ENCODE data around the gene PKNOX2.
"Not testable (repeated sequence)": the region's sequence is repeated elsewhere in the genome, so short reads cannot be mapped to it uniquely, and the experiment has no call there.

Gene PKNOX2

DNA sequence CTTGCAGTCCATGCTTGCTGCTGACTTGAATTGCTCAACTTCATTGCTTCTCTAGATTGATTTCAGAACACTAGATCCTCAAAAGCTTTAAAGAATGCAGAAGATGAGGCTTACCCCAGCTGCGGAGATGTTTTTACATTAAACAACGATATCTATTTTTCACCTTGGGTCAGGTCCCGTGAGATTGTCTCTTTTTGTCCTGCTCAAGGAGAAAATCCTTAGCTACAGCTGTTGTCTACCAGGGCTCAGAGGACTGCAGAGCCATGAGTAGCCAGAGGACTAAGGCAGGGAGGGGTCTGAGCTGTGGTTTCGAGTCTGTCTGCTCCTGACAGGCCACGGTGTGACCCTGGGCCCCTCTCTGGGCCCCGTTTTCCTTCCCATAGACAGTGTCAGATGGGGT lies 51.4 kb downstream of the PKNOX2 start:
- no peak overlapping the region for H3K4me3 Mint-ChIP-seq
- DNase-seq, result no peak
- no peak overlapping the region for H3K27ac Mint-ChIP-seq
- CTCF ChIA-PET, result interaction anchor here (0.6 kb wide), 1 partner anchor 271 kb away, joined by 3 read pairs; no protein-coding TSS in a partner anchor
- H3K4me1 Mint-ChIP-seq, result no peaks in the 10 kb centered on the region
- no peaks in the 10 kb centered on the region for H3K9me3 Mint-ChIP-seq
- peaks cover 43% of the 10 kb centered on the region for H3K27me3 Mint-ChIP-seq
- H3K36me3 Mint-ChIP-seq, result no peaks in the 10 kb centered on the region

DNA sequence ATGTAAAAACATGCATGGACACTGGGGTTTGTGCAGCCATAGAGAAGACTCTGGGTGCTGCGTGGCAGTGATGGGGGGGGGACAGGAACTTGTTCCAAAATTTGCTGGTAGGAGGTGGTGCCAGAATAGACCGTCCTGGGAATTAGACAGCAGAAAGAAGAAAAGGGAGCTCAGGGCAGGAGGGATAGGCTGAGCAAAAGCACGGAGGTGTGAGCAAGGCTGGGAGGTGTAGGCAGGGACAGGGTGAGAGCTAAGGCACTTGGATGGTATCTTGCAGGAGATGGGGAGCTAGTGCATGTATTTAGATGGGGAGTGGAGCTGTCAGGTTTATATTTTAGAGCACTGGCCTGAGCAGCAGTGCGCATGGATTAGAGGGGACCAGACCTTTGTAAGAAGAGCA lies 53.8 kb downstream of the PKNOX2 start:
- Mint-ChIP-seq H3K9me3 (no peaks in the 10 kb centered on the region), H3K4me1 (no peaks in the 10 kb centered on the region), H3K36me3 (no peaks in the 10 kb centered on the region), H3K27me3 (peaks cover 29% of the 10 kb centered on the region), H3K27ac (no peak overlapping the region), H3K4me3 (no peak overlapping the region)
- no peak for DNase-seq
- CTCF ChIA-PET, result no interaction called here

DNA sequence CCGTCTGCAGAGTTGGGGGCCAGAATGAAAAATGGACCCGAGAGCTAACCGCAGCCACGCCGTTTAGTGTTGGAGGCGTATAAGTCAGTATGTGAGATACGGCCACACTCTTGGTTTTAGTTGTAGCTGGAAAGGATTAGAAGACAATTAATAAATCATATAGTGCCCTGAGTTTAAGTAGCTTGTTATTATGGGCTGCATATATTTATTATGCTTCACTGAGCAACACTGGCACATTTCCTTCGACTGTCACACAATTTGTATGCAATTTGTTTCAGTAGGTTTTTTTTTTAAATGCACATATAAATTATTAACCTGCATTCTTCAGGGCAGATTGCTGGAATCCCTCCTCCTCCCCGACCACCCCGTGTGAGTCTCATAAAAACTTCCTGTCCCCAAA lies 56.9 kb downstream of the PKNOX2 start:
- Mint-ChIP-seq H3K36me3 (no peaks in the 10 kb centered on the region), H3K9me3 (no peaks in the 10 kb centered on the region), H3K4me3 (no peak overlapping the region), H3K27ac (no peak overlapping the region), H3K4me1 (no peaks in the 10 kb centered on the region), H3K27me3 (peaks cover 25% of the 10 kb centered on the region)
- CTCF ChIA-PET, result no interaction called here
- DNase-seq, result no peak

DNA sequence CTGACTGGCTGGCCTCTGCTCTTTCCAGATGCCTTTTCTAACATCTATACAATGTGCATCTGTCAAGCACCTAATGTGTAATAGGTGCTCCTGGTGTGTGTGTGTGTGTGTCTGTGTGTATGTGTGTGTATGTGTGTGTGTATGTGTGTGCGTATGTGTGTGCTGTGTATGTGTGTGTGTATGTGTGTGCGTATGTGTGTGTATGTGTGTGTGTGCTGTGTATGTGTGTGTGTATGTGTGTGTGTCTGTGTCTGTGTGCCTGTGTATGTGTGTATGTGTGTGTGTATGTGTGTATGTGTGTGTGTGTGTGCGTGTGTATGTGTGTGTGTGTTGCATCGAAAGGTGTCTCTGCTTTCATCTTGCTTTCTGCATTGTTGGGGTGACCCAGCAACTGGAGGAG lies 57.9 kb downstream of the PKNOX2 start:
- Mint-ChIP-seq H3K27me3 (peaks cover 17% of the 10 kb centered on the region), H3K36me3 (no peaks in the 10 kb centered on the region), H3K4me1 (no peaks in the 10 kb centered on the region), H3K4me3 (no peak overlapping the region), H3K9me3 (no peaks in the 10 kb centered on the region), H3K27ac (no peak overlapping the region)
- DNase-seq, result no peak
- CTCF ChIA-PET, result no interaction called here

DNA sequence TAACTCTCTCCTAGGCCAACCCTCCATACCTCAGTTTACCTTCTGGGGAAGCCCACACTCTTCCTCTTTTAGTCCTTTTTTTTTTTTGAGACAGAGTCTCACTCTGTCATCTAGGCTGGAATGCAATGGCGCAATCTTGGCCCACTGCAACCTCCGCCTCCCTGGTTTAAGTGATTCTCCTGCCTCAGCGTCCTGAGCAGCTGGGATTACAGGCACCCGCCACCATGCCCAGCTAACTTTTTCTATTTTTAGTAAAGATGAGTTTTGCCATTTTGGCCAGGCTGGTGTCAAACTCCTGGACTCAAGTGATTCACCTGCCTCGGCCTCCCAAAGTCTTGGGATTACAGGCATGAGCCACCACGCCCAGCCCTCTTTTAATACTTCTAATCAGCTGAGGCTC lies 58.6 kb downstream of the PKNOX2 start:
- DNase-seq, H3K4me3 Mint-ChIP-seq, CTCF ChIA-PET, H3K9me3 Mint-ChIP-seq, H3K27ac Mint-ChIP-seq, H3K36me3 Mint-ChIP-seq, H3K4me1 Mint-ChIP-seq: not testable (repeated sequence)
- peaks cover 13% of the 10 kb centered on the region for H3K27me3 Mint-ChIP-seq

DNA sequence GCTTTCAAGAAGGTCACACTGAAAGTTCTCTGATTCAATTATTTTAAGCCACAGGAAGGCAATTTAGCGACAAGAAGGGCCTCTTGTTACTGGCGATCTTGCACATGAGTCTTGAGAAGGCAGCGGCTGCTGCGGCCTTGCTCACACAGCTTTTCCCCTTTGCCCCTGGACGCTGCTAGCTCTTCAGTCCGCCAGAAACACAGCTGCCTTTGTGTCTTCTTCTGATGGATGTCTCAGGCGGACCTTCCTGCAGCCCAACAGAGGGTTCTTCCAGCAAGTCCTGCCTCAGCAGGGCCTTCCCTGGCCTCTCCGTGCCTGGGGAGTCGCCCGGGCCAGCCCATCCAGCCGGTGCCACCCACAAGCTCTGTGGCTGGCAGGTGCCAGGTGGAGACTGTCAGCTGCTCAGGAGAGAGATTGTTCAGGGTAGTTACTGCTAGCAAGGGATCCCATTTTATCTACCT lies 59.4 kb downstream of the PKNOX2 start:
- Mint-ChIP-seq H3K27ac (no peak overlapping the region), H3K4me3 (no peak overlapping the region), H3K4me1 (no peaks in the 10 kb centered on the region), H3K36me3 (no peaks in the 10 kb centered on the region), H3K27me3 (peaks cover 10% of the 10 kb centered on the region), H3K9me3 (no peaks in the 10 kb centered on the region)
- no peak for DNase-seq
- CTCF ChIA-PET, result interaction anchor here (1.1 kb wide), 1 partner anchor 121 kb away, joined by 3 read pairs; no protein-coding TSS in a partner anchor

DNA sequence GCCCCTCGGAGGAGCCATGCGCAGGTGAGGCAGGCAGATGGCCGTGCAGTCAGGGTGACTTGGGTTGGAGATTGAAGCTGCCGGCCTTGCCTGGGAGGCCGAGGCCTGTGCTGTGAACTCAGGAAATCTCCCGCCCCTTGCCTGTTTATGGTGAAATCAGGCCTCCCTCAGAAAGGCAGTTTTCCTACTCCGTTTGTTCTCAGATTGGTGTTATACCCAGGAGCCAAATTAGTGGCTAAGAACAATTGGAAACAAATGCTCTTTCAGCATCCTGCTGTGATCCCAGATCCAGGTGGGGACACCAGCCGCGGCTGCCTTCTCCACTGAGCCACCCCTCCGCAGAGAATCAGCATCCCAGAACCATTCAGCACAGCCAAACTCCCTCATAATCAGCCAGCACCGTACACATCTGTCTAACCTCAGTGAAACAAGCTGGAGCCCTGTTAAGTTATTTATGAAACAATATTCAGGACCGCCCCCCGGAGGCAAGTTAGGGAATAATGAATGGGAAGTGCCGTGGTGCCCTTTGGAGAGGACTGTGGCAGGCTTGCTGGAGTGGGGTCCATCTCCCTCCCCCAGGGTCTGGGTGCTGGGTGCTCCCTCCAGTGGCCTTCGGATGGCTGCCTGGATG lies 60.0 kb downstream of the PKNOX2 start:
- Mint-ChIP-seq H3K36me3 (no peaks in the 10 kb centered on the region), H3K27ac (no peak overlapping the region), H3K4me3 (no peak overlapping the region), H3K9me3 (no peaks in the 10 kb centered on the region), H3K4me1 (no peaks in the 10 kb centered on the region), H3K27me3 (peaks cover 10% of the 10 kb centered on the region)
- CTCF ChIA-PET, result interaction anchor here (1.1 kb wide), 1 partner anchor 120 kb away, joined by 3 read pairs; no protein-coding TSS in a partner anchor
- no peak for DNase-seq

DNA sequence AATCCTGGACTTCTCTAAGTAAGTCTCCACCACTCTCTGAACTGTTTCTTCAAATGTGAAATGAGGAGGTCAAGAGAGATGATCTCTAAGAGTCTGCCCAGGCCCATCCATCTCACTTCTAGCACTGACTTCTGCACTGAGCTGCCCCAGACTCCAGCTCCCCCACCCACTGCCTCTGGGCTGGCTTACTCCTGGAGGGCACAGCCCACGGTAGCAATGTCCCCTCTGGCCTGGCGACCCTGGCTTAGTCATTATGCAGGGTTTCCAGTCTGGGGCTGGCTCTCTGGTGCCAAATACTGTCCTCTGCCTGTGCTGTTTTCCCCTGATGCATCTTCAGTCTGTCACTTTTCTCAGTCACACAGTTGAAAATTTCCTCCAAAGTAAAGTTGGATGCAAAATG lies 60.9 kb downstream of the PKNOX2 start:
- no peak overlapping the region for H3K4me3 Mint-ChIP-seq
- no peak overlapping the region for H3K27ac Mint-ChIP-seq
- no peaks in the 10 kb centered on the region for H3K4me1 Mint-ChIP-seq
- CTCF ChIA-PET, result interaction anchor here (0.7 kb wide), 1 partner anchor 84 kb away, joined by 3 read pairs; no protein-coding TSS in a partner anchor
- H3K36me3 Mint-ChIP-seq, result no peaks in the 10 kb centered on the region
- H3K27me3 Mint-ChIP-seq, result peaks cover 10% of the 10 kb centered on the region
- no peak for DNase-seq
- no peaks in the 10 kb centered on the region for H3K9me3 Mint-ChIP-seq

DNA sequence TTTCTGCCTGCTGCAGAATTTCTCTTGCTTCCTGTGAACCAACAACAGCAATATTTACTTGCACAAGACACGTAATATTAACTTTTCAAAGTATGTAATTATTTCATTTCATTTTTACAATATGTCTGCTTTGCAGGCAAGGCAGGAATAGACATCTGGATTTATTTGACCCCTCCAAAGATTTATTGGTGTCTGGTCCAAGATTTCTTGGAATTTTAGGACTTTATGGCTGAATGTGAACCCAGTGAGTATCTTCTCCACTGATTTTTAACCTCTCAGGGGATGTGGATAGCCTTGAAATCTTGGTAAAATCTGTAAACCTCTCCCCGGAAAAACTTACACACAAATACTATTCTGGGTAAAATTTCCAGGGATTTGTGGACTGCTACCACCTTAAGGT lies 61.5 kb downstream of the PKNOX2 start:
- Mint-ChIP-seq H3K4me1 (no peaks in the 10 kb centered on the region), H3K9me3 (no peaks in the 10 kb centered on the region), H3K36me3 (no peaks in the 10 kb centered on the region), H3K4me3 (no peak overlapping the region), H3K27ac (no peak overlapping the region), H3K27me3 (peaks cover 5% of the 10 kb centered on the region)
- no peak for DNase-seq
- CTCF ChIA-PET, result interaction anchor here (0.7 kb wide), 1 partner anchor 85 kb away, joined by 3 read pairs; no protein-coding TSS in a partner anchor

DNA sequence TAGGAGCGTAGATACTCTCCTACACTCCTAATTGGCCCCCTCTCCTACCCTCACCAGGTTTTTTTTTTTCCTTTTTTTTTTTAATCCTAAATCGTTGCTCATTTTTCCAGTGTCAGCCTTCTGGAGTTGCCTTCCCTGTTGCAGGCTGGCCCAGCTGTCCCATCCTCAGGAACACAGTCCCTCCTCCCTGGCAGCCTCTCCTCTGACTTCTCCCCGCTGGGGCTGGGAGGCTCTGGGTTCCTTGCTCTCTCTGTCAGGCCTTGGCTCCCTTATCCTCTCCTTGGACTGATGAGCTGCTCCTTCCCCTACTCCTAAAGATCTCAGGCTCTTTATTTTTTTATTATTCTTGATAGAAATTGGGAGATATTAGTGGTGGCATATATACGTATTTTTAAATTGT lies 62.2 kb downstream of the PKNOX2 start:
- no peaks in the 10 kb centered on the region for H3K36me3 Mint-ChIP-seq
- no peak for DNase-seq
- H3K4me1 Mint-ChIP-seq, result no peaks in the 10 kb centered on the region
- H3K4me3 Mint-ChIP-seq, result no peak overlapping the region
- H3K27me3 Mint-ChIP-seq, result peaks cover 5% of the 10 kb centered on the region
- H3K9me3 Mint-ChIP-seq, result no peaks in the 10 kb centered on the region
- no peak overlapping the region for H3K27ac Mint-ChIP-seq
- CTCF ChIA-PET, result no interaction called here

DNA sequence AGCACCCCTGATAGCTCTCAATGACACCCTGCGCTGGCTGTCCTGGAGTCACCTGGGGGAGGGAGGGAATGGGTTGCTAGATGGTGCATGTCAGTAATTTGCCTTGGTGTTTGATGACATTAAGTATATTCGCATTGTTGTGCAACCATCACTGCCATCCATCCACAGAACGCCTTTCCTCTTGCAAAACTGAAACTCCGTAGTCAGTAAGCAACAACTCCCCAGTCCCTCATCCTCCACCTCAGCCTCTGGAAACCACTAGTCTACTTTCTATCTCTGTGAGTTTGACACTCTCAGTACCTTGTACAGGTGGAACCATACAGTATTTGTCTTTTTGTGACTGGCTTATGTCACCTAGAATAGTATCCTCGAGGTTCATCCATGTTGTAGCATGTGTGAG lies 62.6 kb downstream of the PKNOX2 start:
- peaks cover 5% of the 10 kb centered on the region for H3K27me3 Mint-ChIP-seq
- no peaks in the 10 kb centered on the region for H3K36me3 Mint-ChIP-seq
- no peak for DNase-seq
- CTCF ChIA-PET, result no interaction called here
- H3K27ac Mint-ChIP-seq, result no peak overlapping the region
- H3K4me1 Mint-ChIP-seq, result no peaks in the 10 kb centered on the region
- H3K4me3 Mint-ChIP-seq, result no peak overlapping the region
- H3K9me3 Mint-ChIP-seq, result no peaks in the 10 kb centered on the region

DNA sequence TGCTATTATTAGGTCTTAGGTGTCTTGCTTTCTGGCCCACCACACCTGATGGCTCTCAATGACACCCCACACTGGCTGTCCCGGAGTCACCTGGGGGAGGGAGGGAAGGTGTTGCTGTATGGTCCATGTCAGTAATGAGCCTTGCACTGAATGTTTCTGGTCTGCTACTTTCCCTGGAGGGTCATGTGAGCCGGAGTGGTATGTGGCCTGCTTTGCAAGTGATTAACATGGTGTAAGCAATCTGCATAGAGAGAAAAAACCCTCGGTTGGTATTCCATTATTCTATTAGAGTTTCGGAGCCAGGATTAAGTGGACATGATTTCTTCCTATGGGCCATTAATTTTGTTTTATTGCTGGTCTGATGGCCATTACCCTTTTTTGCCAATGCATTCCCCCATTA lies 63.9 kb downstream of the PKNOX2 start:
- no peak overlapping the region for H3K4me3 Mint-ChIP-seq
- H3K4me1 Mint-ChIP-seq, result no peaks in the 10 kb centered on the region
- H3K36me3 Mint-ChIP-seq, result no peaks in the 10 kb centered on the region
- no peaks in the 10 kb centered on the region for H3K9me3 Mint-ChIP-seq
- DNase-seq, result no peak
- H3K27me3 Mint-ChIP-seq, result peaks cover 10% of the 10 kb centered on the region
- CTCF ChIA-PET, result no interaction called here
- no peak overlapping the region for H3K27ac Mint-ChIP-seq

DNA sequence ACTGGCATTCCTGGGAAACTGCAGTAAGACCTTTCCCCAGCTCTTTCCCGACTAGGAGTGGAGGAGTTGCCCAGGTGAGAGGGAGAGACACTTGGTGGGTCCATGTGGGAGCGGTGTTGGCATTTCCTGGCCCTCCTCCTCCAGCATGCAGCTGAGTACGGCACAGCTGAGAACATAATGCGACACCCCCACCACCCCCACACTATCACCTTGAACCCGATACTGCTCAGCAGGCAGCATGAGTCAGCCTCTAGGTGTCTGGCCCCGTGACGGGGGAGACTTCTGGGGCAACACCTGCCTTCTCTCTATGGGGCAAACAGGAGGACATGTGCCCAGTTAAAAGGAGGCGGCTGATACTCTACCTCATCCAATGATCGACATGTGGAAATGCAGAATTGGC lies 64.4 kb downstream of the PKNOX2 start:
- no peaks in the 10 kb centered on the region for H3K4me1 Mint-ChIP-seq
- peaks cover 16% of the 10 kb centered on the region for H3K27me3 Mint-ChIP-seq
- H3K9me3 Mint-ChIP-seq, result no peaks in the 10 kb centered on the region
- CTCF ChIA-PET, result no interaction called here
- no peak overlapping the region for H3K27ac Mint-ChIP-seq
- H3K36me3 Mint-ChIP-seq, result no peaks in the 10 kb centered on the region
- no peak for DNase-seq
- H3K4me3 Mint-ChIP-seq, result no peak overlapping the region

DNA sequence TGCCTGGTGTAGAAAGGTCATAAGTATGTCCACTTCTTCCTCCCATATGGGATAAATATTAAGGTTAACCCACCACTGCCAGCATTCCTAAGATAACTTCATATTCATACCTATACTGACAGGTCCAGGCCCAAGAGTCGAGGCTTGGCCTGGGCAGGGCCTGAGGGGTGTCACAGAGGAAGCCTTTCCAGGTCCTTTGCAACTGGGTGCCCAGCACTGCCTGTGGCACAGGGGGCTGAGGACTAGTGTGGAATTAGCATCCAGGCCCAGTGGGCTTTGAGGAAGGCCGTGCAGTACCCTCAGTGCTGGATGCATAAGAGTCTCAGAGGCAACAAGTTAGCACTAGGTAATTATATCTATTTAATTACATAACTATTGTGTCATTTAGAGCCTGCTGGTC lies 65.4 kb downstream of the PKNOX2 start:
- H3K27ac Mint-ChIP-seq, result no peak overlapping the region
- no peak overlapping the region for H3K4me3 Mint-ChIP-seq
- H3K9me3 Mint-ChIP-seq, result no peaks in the 10 kb centered on the region
- H3K36me3 Mint-ChIP-seq, result no peaks in the 10 kb centered on the region
- DNase-seq, result no peak
- CTCF ChIA-PET, result no interaction called here
- peaks cover 23% of the 10 kb centered on the region for H3K27me3 Mint-ChIP-seq
- H3K4me1 Mint-ChIP-seq, result no peaks in the 10 kb centered on the region

DNA sequence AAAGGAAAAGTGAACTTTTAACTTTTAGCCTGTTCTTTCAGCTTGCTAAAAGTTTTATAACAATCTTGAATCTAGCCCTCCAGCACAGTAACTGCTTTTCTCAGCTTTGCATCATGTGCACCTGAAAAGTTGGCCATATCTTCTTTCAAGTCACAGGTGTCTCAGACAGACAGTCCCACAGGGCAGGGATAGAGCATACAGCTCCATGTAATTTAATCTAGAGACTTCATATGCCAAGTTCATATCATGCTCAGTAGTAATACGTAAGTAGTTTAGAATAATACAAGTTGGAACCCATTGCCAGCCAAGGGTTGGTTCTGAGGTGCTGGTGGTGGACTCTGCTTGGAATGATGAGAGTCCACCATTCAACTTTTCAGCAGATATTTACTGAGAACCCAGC lies 68.6 kb downstream of the PKNOX2 start:
- Mint-ChIP-seq H3K4me3 (no peak overlapping the region), H3K36me3 (no peaks in the 10 kb centered on the region), H3K4me1 (no peaks in the 10 kb centered on the region), H3K27me3 (peaks cover 26% of the 10 kb centered on the region), H3K27ac (no peak overlapping the region), H3K9me3 (no peaks in the 10 kb centered on the region)
- CTCF ChIA-PET, result no interaction called here
- DNase-seq, result no peak
